ENCODE measurements around the gene HCAR3.
"Not testable (repeated sequence)": the region's sequence is repeated elsewhere in the genome, so short reads cannot be mapped to it uniquely, and the experiment has no call there.

Gene HCAR3

GRCh38 chr12:122702890-122703611 lies 13.6 kb downstream of the HCAR3 start, which contains the start of gene HCAR2:
Gene HCAR2 (minus strand): TSS chr12:122703357. CDS start chr12:122703283, 74 bp downstream.
- not testable (repeated sequence) for TF ChIP-seq EGR1 (IDR thresholded peaks at IDR 0.05); CEBPB (IDR thresholded peaks at IDR 0.05); CREB1 (IDR thresholded peaks at IDR 0.05; ENCODE audit: low read depth)

DNA sequence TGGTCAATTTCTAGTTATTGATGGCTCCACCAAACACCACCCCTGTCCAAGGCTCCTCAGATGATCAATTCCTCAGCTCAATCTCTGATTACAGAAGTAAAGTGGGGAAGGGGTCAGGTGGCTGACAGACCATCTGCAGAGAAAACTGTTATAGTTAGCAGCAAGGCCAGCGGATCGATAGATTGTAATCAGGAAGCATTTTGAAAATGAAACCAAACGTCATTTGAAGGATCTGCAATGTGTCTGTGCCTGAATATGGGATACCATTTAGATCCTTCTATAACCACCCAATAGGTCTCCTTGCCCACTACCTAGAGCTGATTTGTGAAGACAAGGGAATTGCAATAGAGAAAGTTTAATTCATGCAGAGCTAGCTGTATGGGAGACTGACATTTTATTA lies 25.0 kb downstream of the HCAR3 start:
- no peak for TF ChIP-seq CREB1 (IDR thresholded peaks at IDR 0.05; ENCODE audit: low read depth)
- TF ChIP-seq CEBPB (IDR thresholded peaks at IDR 0.05): no peak
- no peak for TF ChIP-seq MAX (IDR thresholded peaks at IDR 0.05)
- no peak for TF ChIP-seq REST (IDR thresholded peaks at IDR 0.05; ENCODE audit: low read depth)
- TF ChIP-seq FOXM1 (IDR thresholded peaks at IDR 0.05; ENCODE audit: borderline replicate concordance, low read depth): no peak
- no peak for TF ChIP-seq RAD21 (IDR thresholded peaks at IDR 0.05; ENCODE audit: low read depth)
- TF ChIP-seq USF1 (IDR thresholded peaks at IDR 0.05): no peak
- TF ChIP-seq EP300 (IDR thresholded peaks at IDR 0.05; ENCODE audit: borderline replicate concordance): no peak
- TF ChIP-seq YY1 (IDR thresholded peaks at IDR 0.05; ENCODE audit: low read depth): no peak
- no peak for TF ChIP-seq NFIC (IDR thresholded peaks at IDR 0.05)
- TF ChIP-seq TAF1 (IDR thresholded peaks at IDR 0.05; ENCODE audit: low read depth): no peak
- TF ChIP-seq EGR1 (IDR thresholded peaks at IDR 0.05): no peak
- no peak for TF ChIP-seq TCF12 (IDR thresholded peaks at IDR 0.05; ENCODE audit: low read depth)
- TF ChIP-seq TEAD4 (IDR thresholded peaks at IDR 0.05): no peak
- no peak for TF ChIP-seq ZBTB7A (IDR thresholded peaks at IDR 0.05; ENCODE audit: low read depth)

GRCh38 chr12:122688291-122688690 lies 28.3 kb downstream of the HCAR3 start:
- no peak for TF ChIP-seq FOXM1 (IDR thresholded peaks at IDR 0.05; ENCODE audit: borderline replicate concordance, low read depth)
- no peak for TF ChIP-seq NFIC (IDR thresholded peaks at IDR 0.05)
- no peak for TF ChIP-seq USF1 (IDR thresholded peaks at IDR 0.05)
- no peak for TF ChIP-seq EGR1 (IDR thresholded peaks at IDR 0.05)
- no peak for TF ChIP-seq REST (IDR thresholded peaks at IDR 0.05; ENCODE audit: low read depth)

DNA sequence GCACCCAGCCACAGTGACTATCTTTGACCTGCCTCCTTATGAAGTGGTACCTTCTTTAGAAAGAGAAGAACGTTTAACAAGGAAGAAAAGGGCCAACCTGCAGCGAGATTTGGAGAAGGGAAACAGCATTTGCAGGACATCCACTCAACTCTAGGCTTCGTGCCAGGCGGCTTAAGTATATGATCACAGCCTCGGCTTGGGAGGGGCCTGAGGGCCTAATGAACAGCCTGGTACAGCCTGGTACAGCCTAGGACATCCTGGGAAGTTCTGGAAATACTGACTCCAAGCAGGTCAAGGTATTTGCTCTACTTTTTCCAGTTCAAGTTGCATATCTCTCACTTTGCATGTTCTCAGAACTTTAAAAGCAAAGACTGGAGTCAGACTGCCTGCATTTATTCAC lies 29.5 kb downstream of the HCAR3 start:
- TF ChIP-seq CEBPB (IDR thresholded peaks at IDR 0.05): no peak
- TF ChIP-seq REST (IDR thresholded peaks at IDR 0.05; ENCODE audit: low read depth): no peak
- no peak for TF ChIP-seq FOXM1 (IDR thresholded peaks at IDR 0.05; ENCODE audit: borderline replicate concordance, low read depth)
- no peak for TF ChIP-seq TAF1 (IDR thresholded peaks at IDR 0.05; ENCODE audit: low read depth)
- no peak for TF ChIP-seq RAD21 (IDR thresholded peaks at IDR 0.05; ENCODE audit: low read depth)
- TF ChIP-seq EGR1 (IDR thresholded peaks at IDR 0.05): no peak
- no peak for TF ChIP-seq USF1 (IDR thresholded peaks at IDR 0.05)
- no peak for TF ChIP-seq YY1 (IDR thresholded peaks at IDR 0.05; ENCODE audit: low read depth)
- no peak for TF ChIP-seq MAX (IDR thresholded peaks at IDR 0.05)

All from Ishikawa (cell line).